SK-N-MC (cell line): ENCODE data around the gene FOXP1.

Experiments
- EZH2 ChIP-seq: fragments of 200-600 bp; sonication (generic); IDR thresholded peaks from one replicate; pipeline ENCODE4 v1.6.1; 2017; ENCODE audit warnings: antibody characterized with exemption
- POLR2AphosphoS5 ChIP-seq: IDR thresholded peaks from 2 replicates; pipeline ENCODE4 v1.6.1; 2012; ENCODE audit warnings: mild to moderate bottlenecking, low read depth, low read length, borderline replicate concordance

- no peak for TF ChIP-seq POLR2AphosphoS5
- TF ChIP-seq EZH2 = no peak
These were observed 542.2 kb downstream of the FOXP1 start for GRCh38 chr3:71041371-71041770.
